Epithelial cell of proximal tubule (primary cell): ENCODE measurements around the gene UPP2. TPM values are rescaled to one million over a fixed set of nuclear protein-coding genes. Genes with fewer than 3 reads are reported as not detected.

ENCODE experiments used
- DNase-seq: peaks from one replicate; pipeline ENCODE4 v3.0.0-alpha.2; 2011; ENCODE audit warnings: low read depth
- H3K4me3 ChIP-seq: 2 replicates; pipeline ENCODE4 v1.5.1; 2011; ENCODE audit warnings: low read depth, mild to moderate bottlenecking, low read length
- total RNA-seq: library from RNA; depleted of rRNA; stranded (reverse); fragments of >200 nt; gene quantifications from 2 replicates; pipeline ENCODE4 v1.2.3, GENCODE V29; 2015
- TF ChIP-seq, protein P1 (sequence below): conservative IDR thresholded peaks from 2 replicates; pipeline ENCODE4 v1.5.1; 2012; ENCODE audit warnings: low read depth, mild to moderate bottlenecking, low read length

The UPP2 gene
- total RNA-seq, result not detected in 2 replicates

GRCh38 chr2:158101384-158101926, at the start of gene UPP2:
UPP2 (plus strand) TSS chr2:158101876; CDS start chr2:158102064, 188 bp downstream.
- no peak within 1 kb of the TSS for H3K4me3 ChIP-seq
- no peak for DNase-seq
- TF ChIP-seq, protein P1, sequence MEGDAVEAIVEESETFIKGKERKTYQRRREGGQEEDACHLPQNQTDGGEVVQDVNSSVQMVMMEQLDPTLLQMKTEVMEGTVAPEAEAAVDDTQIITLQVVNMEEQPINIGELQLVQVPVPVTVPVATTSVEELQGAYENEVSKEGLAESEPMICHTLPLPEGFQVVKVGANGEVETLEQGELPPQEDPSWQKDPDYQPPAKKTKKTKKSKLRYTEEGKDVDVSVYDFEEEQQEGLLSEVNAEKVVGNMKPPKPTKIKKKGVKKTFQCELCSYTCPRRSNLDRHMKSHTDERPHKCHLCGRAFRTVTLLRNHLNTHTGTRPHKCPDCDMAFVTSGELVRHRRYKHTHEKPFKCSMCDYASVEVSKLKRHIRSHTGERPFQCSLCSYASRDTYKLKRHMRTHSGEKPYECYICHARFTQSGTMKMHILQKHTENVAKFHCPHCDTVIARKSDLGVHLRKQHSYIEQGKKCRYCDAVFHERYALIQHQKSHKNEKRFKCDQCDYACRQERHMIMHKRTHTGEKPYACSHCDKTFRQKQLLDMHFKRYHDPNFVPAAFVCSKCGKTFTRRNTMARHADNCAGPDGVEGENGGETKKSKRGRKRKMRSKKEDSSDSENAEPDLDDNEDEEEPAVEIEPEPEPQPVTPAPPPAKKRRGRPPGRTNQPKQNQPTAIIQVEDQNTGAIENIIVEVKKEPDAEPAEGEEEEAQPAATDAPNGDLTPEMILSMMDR, result no peak

DNA sequence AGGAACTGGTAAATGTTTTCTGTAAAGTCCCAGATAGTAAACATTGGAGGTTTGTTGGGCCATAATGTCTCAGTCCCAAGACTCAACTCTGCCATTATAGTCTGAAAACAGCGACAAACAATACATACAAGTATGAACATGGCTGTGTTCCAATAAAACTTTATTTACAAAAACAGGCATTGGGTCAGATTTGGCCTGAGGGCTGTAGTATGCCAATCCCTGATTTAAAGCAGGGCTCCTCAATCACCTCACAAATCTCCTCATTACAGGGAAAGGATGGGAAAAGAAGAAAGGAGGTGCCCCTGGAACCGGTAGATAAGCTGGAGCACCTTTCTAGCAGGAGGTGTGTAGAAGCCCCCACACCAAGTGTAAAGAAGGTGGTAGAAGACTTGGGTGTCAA, 48.9 kb upstream of the UPP2 start:
- TF ChIP-seq, protein P1, result no peak
- H3K4me3 ChIP-seq, result no peak overlapping the region
- no peak for DNase-seq

GRCh38 chr2:158056875-158057274, 44.8 kb upstream of the UPP2 start:
- no peak for DNase-seq

GRCh38 chr2:158060160-158060834, 41.4 kb upstream of the UPP2 start:
- TF ChIP-seq, protein P1, result no peak
- no peak for DNase-seq

More at GRCh38 chr2:158056875-158057274, 44.8 kb upstream of the UPP2 start:
- TF ChIP-seq, protein P1, result no peak
- no peak overlapping the region for H3K4me3 ChIP-seq

DNA sequence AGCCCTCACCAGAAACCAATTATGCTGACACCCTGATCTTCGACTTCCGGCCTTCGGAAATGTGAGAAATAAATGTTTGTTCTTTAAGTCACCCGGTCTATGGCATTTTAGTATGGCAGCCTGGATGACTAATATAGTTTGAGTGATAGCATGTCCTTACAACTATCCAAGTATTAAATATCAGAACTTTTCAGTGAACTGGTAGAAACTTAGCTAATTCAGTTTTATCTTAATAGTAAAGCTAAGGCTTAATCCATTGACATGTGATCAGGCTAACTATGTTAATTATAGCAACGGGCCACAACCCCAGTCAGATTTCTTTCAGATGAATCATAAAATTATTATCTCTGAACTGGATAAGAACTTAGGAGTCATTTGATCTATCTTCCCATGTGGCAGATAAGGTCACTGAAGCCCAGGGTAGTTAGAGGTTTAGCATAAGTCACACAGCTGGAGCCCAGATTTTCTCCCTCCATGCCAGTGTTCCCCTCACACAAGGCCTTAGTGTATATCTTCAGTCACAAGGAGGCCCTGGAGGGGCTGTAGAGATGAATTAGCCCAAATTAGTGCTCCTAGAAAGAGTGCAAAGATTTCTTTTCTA, 40.7 kb upstream of the UPP2 start:
- TF ChIP-seq, protein P1, result no peak
- DNase-seq, result peak; percentile 30
- no peak overlapping the region for H3K4me3 ChIP-seq

More at GRCh38 chr2:158060160-158060834, 41.4 kb upstream of the UPP2 start:
- H3K4me3 ChIP-seq, result no peak overlapping the region

DNA sequence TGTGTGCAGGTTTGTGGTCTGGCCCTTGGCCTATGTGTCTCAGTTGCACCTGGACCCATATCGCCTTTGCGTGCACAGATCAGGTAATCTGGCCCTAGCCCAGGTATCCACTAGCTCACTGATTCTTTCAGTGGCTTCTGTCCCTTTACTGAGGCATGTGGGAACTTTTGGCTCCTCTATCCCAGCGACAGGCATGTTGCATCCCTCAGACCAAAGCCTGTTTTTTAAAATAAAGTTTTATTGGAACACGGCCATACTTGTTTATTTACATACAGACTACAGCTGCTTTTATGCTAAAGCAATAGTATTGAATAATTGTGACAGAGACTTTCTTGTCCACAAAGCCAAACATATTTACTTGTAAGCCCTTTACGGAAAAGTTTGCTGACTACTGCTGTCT, 39.9 kb upstream of the UPP2 start:
- H3K4me3 ChIP-seq, result no peak overlapping the region
- TF ChIP-seq, protein P1, result no peak
- DNase-seq, result no peak
